Islet of Langerhans (tissue), 1 donor: ENCODE measurements around the gene AHSG.
"Not testable (repeated sequence)": the region's sequence is repeated elsewhere in the genome, so short reads cannot be mapped to it uniquely, and the experiment has no call there.

Experiments used
- FAIRE-seq: peaks from one replicate; lab custom pipeline; 2011; peaks lifted over from hg19 to GRCh38; lab: Jason Lieb, UNC

AHSG gene, protein sequence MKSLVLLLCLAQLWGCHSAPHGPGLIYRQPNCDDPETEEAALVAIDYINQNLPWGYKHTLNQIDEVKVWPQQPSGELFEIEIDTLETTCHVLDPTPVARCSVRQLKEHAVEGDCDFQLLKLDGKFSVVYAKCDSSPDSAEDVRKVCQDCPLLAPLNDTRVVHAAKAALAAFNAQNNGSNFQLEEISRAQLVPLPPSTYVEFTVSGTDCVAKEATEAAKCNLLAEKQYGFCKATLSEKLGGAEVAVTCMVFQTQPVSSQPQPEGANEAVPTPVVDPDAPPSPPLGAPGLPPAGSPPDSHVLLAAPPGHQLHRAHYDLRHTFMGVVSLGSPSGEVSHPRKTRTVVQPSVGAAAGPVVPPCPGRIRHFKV

DNA sequence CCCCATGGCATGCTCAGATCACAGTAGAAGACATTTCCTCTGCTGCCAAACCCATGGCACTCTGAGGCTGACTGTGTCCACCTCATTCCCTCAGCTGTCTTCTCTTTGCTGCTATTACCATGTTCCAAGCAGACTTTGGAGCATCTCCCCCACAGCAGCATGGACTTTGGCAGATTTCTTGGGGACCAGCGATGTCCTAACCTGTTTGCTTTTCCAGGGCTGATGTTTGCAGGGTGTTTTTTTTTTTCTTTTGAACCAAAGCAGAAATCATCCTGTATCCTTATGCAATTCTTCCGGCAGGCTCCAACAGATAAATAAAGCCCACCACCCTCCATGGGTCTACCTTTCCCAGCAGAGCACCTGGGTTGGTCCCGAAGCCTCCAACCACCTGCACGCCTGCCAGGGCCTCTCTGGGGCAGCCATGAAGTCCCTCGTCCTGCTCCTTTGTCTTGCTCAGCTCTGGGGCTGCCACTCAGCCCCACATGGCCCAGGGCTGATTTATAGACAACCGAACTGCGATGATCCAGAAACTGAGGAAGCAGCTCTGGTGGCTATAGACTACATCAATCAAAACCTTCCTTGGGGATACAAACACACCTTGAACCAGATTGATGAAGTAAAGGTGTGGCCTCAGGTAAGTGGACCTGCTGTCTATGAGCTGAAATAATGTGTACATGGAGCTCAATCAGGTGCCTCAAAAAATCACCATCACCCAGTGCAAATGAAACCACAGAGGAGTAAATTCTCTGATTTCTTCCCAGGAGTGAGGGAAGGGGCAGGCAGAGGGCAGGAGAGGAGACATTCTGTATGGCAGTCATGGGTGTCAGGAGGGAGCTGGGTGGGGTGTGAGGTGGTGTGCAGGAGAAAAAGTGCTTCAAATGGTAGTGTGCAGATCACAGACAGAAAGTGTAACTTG is at the start of gene AHSG:
AHSG (plus strand) TSS at position 340 of the 916 bp plus-strand sequence; CDS start at position 422, 82 bp downstream.
- no peak for FAIRE-seq

DNA sequence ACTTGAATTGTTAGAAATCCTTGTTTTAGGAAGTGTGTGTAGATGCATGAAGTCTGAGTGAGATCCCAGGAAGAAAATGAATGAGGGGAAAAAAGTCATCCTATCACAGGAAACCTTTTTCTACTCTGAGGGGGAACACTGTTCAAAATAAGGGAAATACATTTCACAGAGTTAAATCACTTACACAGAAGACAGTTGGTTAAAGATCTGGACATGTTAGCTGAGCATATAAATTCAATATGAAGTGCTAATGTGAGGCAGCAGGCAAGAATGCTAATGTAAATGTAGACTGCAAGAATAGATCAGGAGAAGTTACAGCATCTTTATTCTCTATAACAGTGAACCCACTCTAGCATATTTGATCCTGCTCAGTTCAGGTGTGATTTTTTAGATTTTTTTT is 48.3 kb upstream of the AHSG start:
- FAIRE-seq, result no peak

DNA sequence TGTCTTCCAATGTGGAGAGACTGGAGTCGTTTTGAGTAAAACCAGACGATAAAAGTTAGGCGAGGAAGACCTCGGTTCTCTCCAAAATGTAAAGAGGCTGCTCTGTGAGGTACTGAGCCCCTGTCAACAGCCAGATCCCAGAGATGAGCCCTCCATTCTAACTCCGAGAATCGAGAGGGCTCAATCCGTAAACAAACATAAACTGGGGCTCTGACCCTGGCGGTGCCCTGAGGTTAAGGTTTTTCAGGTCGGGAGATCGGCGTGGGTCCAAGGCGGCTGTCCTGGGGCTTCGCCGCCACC is 46.1 kb upstream of the AHSG start:
- no peak for FAIRE-seq

DNA sequence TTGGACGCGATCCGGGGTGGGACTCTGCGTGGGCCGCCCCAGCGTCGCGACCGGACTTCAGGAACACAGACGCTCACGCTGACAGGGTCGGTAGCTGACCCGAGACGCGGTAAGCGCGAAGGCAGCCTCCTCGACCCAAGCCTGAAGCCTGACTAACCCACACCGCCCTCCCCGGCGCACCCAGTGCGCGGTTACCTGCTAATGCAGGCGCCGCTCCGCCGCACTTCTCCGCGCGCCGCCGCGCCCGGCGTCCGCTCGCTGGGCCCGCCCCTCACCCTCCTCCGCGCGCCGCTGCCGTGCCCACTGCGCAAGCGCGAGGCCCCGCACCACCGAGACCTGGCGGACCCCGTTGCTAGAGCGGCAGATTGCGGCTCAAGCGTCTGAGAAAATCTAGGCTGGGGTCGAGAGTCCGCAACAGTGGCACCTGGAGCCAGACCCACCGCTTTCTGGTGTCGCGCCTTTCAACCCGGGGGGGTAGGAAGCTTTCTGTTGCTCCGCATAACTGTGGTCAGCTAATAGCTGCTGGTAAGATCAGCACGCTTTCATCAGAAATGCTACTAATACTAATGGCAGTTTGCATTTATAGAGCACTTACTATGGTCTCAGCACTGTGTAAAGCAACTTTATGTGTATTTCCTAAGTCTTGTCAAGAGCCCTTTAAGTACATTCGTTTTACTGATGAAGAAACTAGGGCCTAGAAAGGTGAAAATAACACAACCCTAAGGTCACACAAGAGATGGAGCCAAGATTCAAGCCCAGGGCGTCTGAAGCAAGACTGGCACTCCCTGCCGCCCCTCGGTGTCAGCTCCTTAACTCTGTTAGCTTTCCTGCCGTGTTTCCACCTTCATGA is 45.6 kb upstream of the AHSG start, which contains the start of gene TBCCD1:
TBCCD1 (minus strand) TSS at position 268 of the 850 bp plus-strand sequence. CDS start 3,010 bp downstream, outside the sequence.
- FAIRE-seq, result no peak

DNA sequence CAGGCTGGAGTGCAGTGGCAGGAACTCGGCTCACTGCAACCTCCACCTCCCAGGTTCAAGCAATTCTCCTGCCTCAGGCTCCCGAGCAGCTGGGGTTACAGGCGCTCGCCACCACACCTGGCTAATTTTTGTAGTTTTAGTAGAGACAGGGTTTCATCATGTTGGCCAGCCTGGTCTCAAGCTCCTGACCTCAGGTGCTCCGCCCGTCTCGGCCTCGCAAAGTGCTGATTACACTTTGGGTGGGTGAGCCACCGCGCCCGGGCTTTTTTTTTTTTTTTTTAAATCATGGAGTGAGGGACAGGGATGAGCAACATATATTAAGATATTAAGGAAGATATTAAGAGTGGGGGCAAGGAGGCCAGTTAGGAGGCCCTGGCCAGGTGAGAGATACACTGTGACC is 43.5 kb upstream of the AHSG start:
- FAIRE-seq, result not testable (repeated sequence)

DNA sequence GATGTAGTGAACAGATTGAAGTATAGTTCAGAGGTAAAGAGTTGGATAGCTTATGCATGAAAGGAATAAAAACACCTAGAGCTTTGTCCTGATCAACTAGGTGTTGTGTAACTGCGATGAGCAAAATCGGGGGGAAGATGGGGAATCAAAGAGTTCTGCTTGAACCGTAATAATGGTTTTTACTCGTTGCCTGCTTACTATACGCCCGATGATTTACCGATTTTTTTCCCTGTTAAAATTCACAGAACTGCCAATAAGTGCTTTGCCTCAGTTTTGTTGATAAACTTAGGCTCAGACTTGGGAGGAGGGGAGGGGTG is 43.1 kb upstream of the AHSG start:
- no peak for FAIRE-seq

DNA sequence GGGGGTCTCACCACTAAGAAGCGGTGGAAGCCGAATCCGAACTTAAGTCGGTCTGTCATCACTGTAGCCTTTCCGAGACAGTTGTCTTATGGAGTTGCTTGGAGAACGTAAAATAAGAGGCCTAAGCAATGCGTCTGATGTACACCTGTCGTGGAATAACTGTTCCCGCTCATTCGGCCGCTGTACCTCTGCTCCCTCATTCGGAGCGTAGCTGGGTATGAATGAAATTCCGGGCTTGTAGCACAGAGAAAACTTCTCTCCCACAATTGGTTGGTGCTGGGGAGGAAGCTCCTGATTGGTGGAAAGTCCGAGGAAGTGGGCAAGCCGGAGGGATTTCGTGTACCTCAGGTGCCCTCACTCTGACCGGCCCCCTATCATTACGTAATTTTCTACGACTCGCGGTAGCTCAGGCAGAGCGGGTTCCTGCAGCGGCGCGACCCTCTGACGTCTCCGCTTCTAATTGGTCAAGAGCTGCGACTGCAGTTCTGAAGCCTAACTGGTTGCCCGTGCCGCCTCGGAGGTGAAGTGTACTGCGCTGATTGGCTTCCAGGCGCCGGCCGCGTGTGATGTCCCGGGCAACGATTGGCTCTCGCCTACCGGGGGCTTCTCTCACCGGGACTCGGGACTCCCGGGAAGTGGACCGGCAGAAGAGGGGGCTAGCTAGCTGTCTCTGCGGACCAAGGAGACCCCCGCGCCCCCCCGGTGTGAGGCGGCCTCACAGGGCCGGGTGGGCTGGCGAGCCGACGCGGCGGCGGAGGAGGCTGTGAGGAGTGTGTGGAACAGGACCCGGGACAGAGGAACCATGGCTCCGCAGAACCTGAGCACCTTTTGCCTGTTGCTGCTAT is 42.5 kb upstream of the AHSG start, which contains the start of gene DNAJB11:
DNAJB11 (plus strand) TSS at position 625 of the 845 bp plus-strand sequence; CDS start at position 803, 178 bp downstream.
- FAIRE-seq, result peak; percentile 93

DNA sequence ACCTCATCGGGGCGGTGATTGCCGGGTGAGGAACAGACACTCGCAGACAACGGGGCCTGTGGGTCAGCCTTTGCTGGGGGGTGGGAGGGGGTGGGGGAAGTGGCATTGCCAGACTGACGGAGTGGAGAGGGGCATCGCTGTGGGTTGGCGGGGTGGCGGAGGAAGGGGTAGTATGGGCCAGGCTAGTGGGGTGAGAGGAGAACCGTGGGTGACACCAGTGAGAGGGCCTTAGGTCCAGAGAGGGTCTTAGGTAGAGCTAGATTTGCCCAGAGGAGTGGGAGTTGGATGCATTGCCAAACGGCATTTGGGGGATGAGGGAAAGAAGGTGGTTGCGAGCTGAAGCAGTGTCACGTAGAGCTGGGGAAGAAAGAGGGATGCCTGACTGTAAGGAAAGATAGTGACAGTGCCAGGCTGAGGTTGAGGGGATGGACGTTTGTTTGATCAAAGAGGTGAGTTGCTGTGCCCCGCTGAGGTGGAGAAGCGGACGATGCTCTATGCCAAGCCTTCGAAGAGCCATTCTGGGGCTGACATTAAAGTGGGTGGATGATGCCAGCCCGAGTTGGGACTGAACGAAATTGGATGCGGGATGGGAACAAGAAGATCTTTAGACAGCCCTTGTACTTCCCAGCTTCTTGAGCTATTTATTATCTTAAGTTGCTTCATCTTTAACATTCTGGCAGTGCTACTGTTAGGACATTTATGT is 41.8 kb upstream of the AHSG start:
- no peak for FAIRE-seq

DNA sequence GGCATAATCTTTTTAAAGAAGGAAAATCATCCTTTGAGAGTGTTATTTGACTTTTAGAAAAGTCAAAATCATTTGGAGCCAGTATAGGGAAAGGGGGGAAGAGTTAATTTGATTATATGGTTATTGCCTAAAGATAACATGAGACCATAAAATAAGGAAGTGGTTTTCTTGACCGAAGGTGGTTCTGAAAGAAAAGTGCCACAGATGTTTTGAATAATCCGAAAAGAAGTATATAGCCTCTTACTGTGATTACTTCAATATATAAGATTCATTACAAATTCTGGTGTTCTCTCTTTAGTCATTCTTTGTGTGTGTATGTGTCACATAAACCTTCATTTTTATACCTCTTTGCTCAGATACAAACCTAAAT is 41.2 kb upstream of the AHSG start:
- no peak for FAIRE-seq

DNA sequence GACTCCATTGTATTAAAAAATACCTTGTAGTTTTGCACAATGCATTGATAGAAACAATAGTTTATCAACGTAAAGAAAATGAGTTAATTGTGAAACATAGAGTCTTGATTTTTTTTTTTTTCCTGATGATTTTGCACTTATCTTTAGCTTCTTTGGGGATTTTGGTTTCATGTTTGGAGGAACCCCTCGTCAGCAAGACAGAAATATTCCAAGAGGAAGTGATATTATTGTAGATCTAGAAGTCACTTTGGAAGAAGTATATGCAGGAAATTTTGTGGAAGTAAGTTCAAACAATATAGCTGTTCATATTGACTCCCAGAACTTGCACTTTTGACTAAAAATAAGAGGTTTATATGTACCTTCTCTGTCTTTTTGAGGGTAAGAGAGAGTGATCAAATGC is 35.3 kb upstream of the AHSG start:
- FAIRE-seq, result no peak

DNA sequence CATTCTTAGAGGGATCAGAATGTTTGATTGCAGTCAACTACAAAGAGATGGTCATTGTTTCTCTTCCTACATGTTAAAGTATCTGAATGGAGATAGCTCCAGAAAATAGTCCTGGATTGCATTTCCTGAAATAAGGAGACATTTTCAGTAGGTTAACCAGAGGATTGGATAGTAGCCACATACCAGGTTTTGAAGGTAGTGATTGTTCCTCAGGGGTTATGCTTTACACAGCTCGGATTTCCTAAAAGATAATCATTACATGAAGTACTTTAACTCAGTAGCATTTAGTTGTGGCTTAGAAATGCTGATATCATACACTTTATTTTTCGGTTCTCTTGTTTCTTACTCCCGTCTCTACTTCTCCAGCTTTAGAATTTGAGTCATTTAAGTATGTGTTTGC is 32.1 kb upstream of the AHSG start:
- FAIRE-seq, result no peak

DNA sequence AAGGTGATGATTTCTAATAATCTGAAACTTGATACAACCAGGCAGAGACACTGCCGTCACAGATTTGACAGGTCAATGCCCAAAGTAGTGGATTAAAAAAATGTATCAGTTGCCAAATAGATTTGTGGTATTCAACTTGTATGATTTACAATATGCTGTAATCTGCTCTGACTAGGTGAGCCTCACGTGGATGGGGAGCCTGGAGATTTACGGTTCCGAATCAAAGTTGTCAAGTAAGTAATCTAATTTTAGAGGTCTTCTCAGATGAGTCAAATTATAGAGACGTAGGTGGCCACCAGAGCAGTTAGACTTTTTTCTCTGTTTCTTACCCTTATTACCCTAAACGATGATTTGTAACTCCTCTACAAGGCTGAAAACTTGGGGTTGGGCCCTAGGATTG is 30.3 kb upstream of the AHSG start:
- no peak for FAIRE-seq

DNA sequence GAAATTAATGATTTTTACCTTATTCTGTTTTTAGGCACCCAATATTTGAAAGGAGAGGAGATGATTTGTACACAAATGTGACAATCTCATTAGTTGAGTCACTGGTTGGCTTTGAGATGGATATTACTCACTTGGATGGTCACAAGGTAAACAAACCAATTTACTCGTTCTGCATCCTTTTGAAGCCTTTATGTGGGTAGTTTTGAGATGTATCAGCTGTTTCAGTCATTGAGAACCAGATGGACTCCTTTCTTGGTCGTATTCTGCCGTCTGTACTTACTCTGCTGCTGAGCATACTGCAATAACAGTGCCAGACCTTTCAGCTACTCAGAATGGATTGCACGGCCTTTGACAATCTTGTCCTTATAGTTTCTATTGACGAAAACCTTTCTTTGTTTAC is 29.0 kb upstream of the AHSG start:
- FAIRE-seq, result peak; percentile 77

DNA sequence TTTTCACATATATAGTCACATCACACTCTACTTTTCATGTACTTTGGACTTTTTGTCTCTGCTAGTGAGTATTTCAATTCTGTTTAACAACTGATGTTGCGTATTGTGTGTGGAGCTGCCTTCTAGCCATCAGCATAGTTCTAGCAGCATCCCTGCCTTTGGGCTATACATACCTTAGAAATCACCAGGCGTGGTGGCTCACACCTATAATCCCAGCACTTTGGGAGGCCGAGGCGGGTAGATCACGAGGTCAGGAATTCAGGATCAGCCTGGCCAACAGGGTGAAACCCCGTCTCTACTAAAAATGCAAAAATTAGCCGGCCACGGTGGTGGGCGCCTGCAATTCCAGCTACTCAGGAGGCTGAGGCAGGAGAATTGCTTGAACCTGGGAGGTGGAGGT is 26.6 kb upstream of the AHSG start:
- not testable (repeated sequence) for FAIRE-seq

DNA sequence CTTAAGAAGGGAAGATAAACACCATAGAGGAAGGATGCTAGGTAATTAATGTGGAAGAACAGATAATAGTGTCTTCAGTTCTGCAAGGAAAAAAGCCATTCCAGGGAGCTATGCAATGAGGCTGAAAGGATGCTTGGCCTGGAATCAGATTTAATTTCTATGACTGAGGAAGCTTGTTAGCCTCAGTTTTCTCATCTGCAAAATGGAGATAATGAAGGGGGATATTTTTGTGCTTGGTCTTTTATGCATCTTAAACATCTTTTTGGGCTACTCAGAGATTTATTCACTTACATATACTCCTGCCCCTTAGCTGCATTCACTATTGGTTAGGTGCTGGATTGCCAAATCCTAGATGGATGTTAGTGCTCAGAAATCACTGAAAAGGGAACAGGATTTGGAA is 25.7 kb upstream of the AHSG start:
- FAIRE-seq, result no peak

DNA sequence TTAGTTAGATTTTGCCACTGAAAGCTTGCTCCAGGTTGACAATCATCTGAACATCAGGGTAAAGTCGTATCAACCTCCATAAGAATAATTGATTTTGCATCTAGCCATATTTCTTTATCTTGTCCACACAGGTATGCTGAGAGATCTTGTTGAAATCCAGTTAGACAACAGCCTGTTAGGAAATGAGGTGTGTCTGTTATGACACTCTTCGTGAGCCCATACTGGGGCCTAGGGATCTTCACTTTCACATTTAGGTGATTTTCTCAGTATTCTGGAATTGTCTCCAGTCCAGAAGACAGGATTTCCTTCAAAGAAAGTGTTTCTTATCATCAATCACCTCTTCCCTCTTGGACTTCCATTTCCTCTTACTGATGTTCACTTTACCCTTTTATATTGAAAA is 24.2 kb upstream of the AHSG start:
- peak; percentile 75 for FAIRE-seq

DNA sequence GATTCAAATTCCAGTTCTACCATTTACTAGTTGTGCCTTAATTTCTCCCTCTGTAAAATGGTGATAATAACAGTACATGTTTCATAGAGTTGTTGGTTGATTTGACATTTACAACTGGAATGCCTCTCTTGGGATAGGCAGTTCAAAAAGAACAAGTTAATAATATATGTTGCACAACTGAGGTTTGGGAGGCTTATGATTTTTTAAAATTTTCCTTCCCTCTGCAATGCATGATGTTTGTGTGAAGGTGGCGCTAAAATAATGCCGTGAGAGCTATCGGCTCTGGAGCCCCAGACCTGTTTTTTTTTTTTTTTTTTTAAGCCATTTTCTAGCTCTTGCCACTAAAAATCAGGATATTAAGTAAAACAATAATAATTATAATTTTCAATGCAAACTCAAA is 23.7 kb upstream of the AHSG start:
- peak; percentile 73 for FAIRE-seq

DNA sequence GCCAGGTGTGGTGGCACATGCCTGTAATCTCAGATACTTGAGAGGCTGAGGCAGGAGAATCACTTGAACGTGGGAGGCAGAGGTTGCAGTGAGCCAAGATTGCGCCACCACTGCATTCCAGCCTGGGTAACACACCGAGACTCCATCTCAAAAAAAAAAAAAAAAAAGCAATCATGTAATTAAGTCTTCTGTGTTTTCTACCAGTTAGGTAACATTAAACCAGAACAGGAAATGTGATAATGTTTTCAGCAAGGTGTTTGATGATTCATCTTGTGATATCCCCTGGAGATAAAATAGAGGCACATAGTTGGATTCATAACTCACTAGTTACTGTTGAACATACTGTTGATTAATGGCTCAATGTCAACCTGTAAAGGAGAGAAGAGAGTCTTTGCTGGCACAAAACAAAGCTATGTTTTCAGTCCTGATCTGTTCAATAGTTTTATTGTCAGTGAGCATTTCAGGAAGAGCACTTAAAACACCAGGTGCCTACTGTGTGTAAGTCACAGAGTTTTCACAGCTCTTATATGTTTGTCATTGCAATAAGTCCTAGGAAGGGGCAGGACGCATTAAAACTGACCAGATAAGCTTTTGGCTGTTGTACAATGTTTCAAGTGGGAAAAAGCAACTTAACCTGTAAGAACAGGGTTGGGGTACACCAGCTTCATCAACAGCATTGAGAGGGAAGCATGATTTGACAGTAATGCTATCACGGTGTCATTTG is 22.8 kb upstream of the AHSG start:
- peak; percentile 74 for FAIRE-seq

DNA sequence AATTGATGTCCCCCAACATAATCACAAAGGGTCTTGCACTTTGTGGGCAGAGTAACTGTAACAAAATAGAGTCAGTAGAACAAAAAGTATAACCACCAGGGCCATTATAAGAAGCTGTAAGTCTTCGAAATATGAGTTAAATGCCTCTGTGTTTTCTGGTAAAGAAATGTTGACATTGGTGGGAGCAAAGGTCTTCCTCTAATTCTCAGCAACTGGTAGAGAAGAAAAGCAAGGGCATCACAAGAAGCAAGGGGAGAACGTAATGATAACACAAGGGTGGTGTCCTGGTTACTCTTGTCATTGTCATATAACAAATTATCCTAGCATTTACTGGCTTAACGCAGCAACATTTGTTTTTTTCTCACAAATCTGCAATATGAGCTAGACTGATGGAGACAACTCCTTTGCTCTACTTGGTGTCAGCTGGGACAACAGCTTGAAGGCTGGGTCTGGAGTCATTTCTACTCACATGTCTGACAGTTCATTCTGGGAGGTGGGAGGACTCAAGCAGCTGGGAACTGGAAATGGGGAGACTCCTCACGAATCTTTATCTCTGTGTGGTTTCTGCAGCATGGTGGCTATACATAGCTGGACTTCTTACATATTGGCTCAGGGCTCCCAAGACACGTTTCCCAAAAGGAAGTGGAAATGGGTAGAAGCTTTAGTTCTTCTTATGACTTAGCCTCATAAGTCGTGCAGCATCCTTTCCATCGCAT is 22.1 kb upstream of the AHSG start:
- no peak for FAIRE-seq

DNA sequence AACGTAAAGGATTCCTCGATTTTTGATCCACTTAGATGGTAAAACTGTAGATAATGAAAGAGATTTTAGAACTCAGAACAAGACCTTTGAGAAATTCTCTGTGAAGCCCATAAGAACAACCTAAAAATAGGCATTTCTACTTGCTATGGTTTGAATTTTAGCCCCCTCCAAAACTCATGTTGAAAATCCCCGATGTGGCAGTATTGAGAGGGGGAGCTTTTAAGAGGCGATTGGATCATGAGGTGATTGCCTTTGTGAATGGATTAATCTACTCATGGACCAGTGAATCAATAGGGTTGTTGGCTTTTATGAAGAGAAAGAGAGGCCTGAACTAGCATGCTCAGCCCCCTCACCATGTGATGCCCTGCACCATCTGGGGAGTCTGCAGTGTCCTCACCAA is 20.2 kb upstream of the AHSG start:
- no peak for FAIRE-seq
